HG03097 (cell line): ENCODE results near the gene KLHL17.

Source experiments
- ATAC-seq: cut with Tn5 transposase; IDR thresholded peaks from one replicate; pipeline ENCODE4 v1.9.1; 2021; ENCODE audit not compliant: unreplicated experiment, low FRiP score

KLHL17 gene

DNA sequence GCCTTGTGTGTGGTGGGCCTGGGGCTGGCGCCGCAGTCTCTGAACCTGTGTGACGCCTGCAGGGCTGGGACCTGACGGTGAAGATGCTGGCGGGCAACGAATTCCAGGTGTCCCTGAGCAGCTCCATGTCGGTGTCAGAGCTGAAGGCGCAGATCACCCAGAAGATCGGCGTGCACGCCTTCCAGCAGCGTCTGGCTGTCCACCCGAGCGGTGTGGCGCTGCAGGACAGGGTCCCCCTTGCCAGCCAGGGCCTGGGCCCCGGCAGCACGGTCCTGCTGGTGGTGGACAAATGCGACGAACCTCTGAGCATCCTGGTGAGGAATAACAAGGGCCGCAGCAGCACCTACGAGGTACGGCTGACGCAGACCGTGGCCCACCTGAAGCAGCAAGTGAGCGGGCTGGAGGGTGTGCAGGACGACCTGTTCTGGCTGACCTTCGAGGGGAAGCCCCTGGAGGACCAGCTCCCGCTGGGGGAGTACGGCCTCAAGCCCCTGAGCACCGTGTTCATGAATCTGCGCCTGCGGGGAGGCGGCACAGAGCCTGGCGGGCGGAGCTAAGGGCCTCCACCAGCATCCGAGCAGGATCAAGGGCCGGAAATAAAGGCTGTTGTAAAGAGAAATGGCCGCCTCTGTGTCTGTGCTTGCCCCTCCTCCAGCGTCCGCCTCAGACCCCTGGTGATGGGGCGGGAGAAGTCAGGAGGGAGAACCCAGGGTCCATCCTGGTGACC is 53.7 kb downstream of the KLHL17 start:
- ATAC-seq = no peak

GRCh38 chr1:1014799-1015681 is 54.7 kb downstream of the KLHL17 start:
- no peak for ATAC-seq
